ENCODE results near the gene IZUMO1. TPM values are rescaled to one million over a fixed set of nuclear protein-coding genes. Genes with fewer than 3 reads are reported as not detected.
A peak's percentile ranks its signal among the peaks of the same experiment; 100 is the strongest.
"Not testable (repeated sequence)": the region's sequence is repeated elsewhere in the genome, so short reads cannot be mapped to it uniquely, and the experiment has no call there.

Gene IZUMO1
- total RNA-seq, 3 donors from 2014 or later, result 0.29 TPM; not detected in 2

GRCh38 chr19:48772503-48772953, 25.8 kb upstream of the IZUMO1 start:
- DNase-seq (ENCODE audit: low spot score in 2 of 2), result peak; percentile 59 to 64
- intact Hi-C loops (cut with DNase I; ENCODE audit: low total_unique reads), result no loop called here

GRCh38 chr19:48770734-48771472, 24.2 kb upstream of the IZUMO1 start:
- Histone ChIP-seq H3K36me3 (no peaks in the 10 kb centered on the region), H3K9me3 (no peaks in the 10 kb centered on the region), H3K27ac (no peak overlapping the region), H3K4me3 (no peak overlapping the region), H3K27me3 (no peaks in the 10 kb centered on the region), H3K4me1 (no peaks in the 10 kb centered on the region)
- no peak for TF ChIP-seq CTCF (IDR thresholded peaks at IDR 0.05)
- TF ChIP-seq POLR2AphosphoS5 (IDR thresholded peaks at IDR 0.05), result no peak
- TF ChIP-seq POLR2A (IDR thresholded peaks at IDR 0.05), result no peak
- DNase-seq (ENCODE audit: low spot score in 2 of 2), result no peak
- intact Hi-C loops (cut with DNase I; ENCODE audit: low total_unique reads), result no loop called here

More at GRCh38 chr19:48772503-48772953, 25.8 kb upstream of the IZUMO1 start:
- H3K4me1 ChIP-seq, result no peaks in the 10 kb centered on the region
- TF ChIP-seq POLR2A (IDR thresholded peaks at IDR 0.05), result no peak
- peak in 1 of 3 donors; percentile 33 for TF ChIP-seq POLR2AphosphoS5 (IDR thresholded peaks at IDR 0.05)
- H3K36me3 ChIP-seq, result no peaks in the 10 kb centered on the region
- no peaks in the 10 kb centered on the region for H3K9me3 ChIP-seq
- peak overlapping the region in 1 of 2 donors; percentile 39 for H3K27ac ChIP-seq
- no peak overlapping the region for H3K4me3 ChIP-seq
- no peaks in the 10 kb centered on the region for H3K27me3 ChIP-seq

GRCh38 chr19:48770266-48770665, 23.6 kb upstream of the IZUMO1 start:
- TF ChIP-seq CTCF (IDR thresholded peaks at IDR 0.05) (no peak), POLR2A (IDR thresholded peaks at IDR 0.05) (no peak), POLR2AphosphoS5 (IDR thresholded peaks at IDR 0.05) (no peak)
- Histone ChIP-seq H3K4me3 (no peak overlapping the region), H3K27me3 (no peaks in the 10 kb centered on the region), H3K9me3 (no peaks in the 10 kb centered on the region), H3K27ac (no peak overlapping the region), H3K36me3 (no peaks in the 10 kb centered on the region), H3K4me1 (no peaks in the 10 kb centered on the region)
- DNase-seq (ENCODE audit: low spot score in 2 of 2), result no peak
- intact Hi-C loops (cut with DNase I; ENCODE audit: low total_unique reads), result no loop called here

- intact Hi-C loops (cut with DNase I; ENCODE audit: low total_unique reads), result no loop called here
- Histone ChIP-seq H3K36me3 (no peaks in the 10 kb centered on the region), H3K4me3 (no peak overlapping the region), H3K9me3 (no peaks in the 10 kb centered on the region), H3K27ac (no peak overlapping the region), H3K27me3 (no peaks in the 10 kb centered on the region), H3K4me1 (no peaks in the 10 kb centered on the region)
- TF ChIP-seq POLR2AphosphoS5 (IDR thresholded peaks at IDR 0.05), result no peak
- TF ChIP-seq POLR2A (IDR thresholded peaks at IDR 0.05), result no peak
- no peak for TF ChIP-seq CTCF (IDR thresholded peaks at IDR 0.05)
- DNase-seq (ENCODE audit: low spot score in 2 of 2), result no peak
Measured at GRCh38 chr19:48768994-48769713, 22.4 kb upstream of the IZUMO1 start.

- H3K27ac ChIP-seq; H3K27me3 ChIP-seq; intact Hi-C loops (cut with DNase I; ENCODE audit: low total_unique reads); H3K4me3 ChIP-seq; H3K4me1 ChIP-seq; H3K9me3 ChIP-seq; DNase-seq (ENCODE audit: low spot score in 2 of 2); H3K36me3 ChIP-seq: not testable (repeated sequence)
Measured at GRCh38 chr19:48768171-48768753, 21.6 kb upstream of the IZUMO1 start.

GRCh38 chr19:48765816-48766215, 19.1 kb upstream of the IZUMO1 start:
- not testable (repeated sequence) for H3K4me3 ChIP-seq

More at GRCh38 chr19:48765816-48766215, 19.1 kb upstream of the IZUMO1 start:
- H3K27ac ChIP-seq; H3K4me1 ChIP-seq; H3K27me3 ChIP-seq; H3K9me3 ChIP-seq; DNase-seq (ENCODE audit: low spot score in 2 of 2); intact Hi-C loops (cut with DNase I; ENCODE audit: low total_unique reads); H3K36me3 ChIP-seq: not testable (repeated sequence)

All from breast epithelium (tissue), 4 donors.